ENCODE measurements around the gene TXNDC2.

DNA sequence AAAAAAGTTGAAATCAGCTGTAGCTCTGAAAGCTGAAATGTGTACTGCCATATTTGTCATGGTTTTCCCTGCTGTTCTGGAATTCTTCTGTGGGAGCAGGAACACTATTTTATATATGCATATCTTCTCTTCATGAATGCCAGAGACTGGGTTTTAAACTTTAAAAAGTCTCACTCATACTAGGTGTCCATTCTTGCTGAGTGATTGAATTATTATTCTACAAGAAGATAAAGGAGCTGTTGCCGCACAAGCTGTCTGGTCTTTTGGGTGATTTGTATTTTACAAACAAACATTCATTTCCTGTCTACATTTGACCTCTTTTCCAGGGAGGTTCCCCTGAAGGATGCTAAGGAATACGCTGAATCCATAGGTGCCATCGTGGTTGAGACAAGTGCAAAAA is 40.5 kb upstream of the TXNDC2 start:
- TF ChIP-seq, protein P1, sequence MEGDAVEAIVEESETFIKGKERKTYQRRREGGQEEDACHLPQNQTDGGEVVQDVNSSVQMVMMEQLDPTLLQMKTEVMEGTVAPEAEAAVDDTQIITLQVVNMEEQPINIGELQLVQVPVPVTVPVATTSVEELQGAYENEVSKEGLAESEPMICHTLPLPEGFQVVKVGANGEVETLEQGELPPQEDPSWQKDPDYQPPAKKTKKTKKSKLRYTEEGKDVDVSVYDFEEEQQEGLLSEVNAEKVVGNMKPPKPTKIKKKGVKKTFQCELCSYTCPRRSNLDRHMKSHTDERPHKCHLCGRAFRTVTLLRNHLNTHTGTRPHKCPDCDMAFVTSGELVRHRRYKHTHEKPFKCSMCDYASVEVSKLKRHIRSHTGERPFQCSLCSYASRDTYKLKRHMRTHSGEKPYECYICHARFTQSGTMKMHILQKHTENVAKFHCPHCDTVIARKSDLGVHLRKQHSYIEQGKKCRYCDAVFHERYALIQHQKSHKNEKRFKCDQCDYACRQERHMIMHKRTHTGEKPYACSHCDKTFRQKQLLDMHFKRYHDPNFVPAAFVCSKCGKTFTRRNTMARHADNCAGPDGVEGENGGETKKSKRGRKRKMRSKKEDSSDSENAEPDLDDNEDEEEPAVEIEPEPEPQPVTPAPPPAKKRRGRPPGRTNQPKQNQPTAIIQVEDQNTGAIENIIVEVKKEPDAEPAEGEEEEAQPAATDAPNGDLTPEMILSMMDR (IDR thresholded peaks at IDR 0.05) = no peak
- no peak for TF ChIP-seq ZFX (IDR thresholded peaks at IDR 0.05; ENCODE audit: borderline replicate concordance)
